IMR-90 (cell line): ENCODE data around the gene COL12A1. TPM values are rescaled to one million over a fixed set of nuclear protein-coding genes. Genes with fewer than 3 reads are reported as not detected.

Experiments
- ATAC-seq: fragments of 200-7000 bp; cut with Tn5 transposase; 2 replicates; pipeline ENCODE4 v1.9.1; 2020; ENCODE audit warnings: low read depth, mild to moderate bottlenecking, moderate library complexity
- BruUV-seq: library from RNA; stranded (reverse); fragments of 400-500 nt; replicated peaks from 2 replicates; lab custom pipeline; 2021; lab: Mats Ljungman, UMichigan
- CTCF ChIA-PET: fragments of 300-600 bp; formaldehyde crosslinking; extraction: SDS; loops from one replicate; lab custom pipeline; 2021; ENCODE audit warnings: antibody characterized with exemption; lab: Yijun Ruan, JAX
- POLR2A ChIA-PET: fragments of 300-600 bp; sonication (Branson Sonifier 250); formaldehyde crosslinking; loops from one replicate; lab custom pipeline; 2022; ENCODE audit warnings: antibody characterized with exemption; ENCODE audit not compliant: unreplicated experiment; lab: Charles Lee
- DNase-seq: peaks from one replicate; pipeline ENCODE4 v3.0.0; 2013
- H2AFZ ChIP-seq: replicated peaks from 2 replicates; pipeline ENCODE3; 2013; ENCODE audit warnings: low read length, mild to moderate bottlenecking; ENCODE audit not compliant: poor library complexity
- H2AK5ac ChIP-seq: 2 replicates; pipeline ENCODE4 v1.6.1; 2013; ENCODE audit warnings: low read depth, low read length, inconsistent platforms
- H2AK9ac ChIP-seq: replicated peaks from 2 replicates; pipeline ENCODE3; 2013; ENCODE audit warnings: mild to moderate bottlenecking, low read depth, low read length, moderate library complexity; ENCODE audit not compliant: poor library complexity
- H2BK120ac ChIP-seq: 2 replicates; pipeline ENCODE4 v1.6.1; 2013; ENCODE audit warnings: low read depth, low read length, inconsistent platforms
- H2BK15ac ChIP-seq: 3 replicates; pipeline ENCODE4 v1.6.1; 2013; ENCODE audit warnings: low read depth, low read length, inconsistent platforms
- H2BK20ac ChIP-seq: 2 replicates; pipeline ENCODE4 v1.6.1; 2013; ENCODE audit warnings: low read depth, mild to moderate bottlenecking, inconsistent platforms, low read length, moderate library complexity
- H2BK5ac ChIP-seq: 2 replicates; pipeline ENCODE4 v1.6.1; 2013; ENCODE audit warnings: mild to moderate bottlenecking, low read depth, low read length, inconsistent platforms; ENCODE audit not compliant: poor library complexity, severe bottlenecking
- H3K14ac ChIP-seq: replicated peaks from 2 replicates; pipeline ENCODE4 v1.6.1; 2013; ENCODE audit warnings: low read depth, low read length, inconsistent platforms
- H3K18ac ChIP-seq: 2 replicates; pipeline ENCODE4 v1.6.1; 2013; ENCODE audit warnings: low read depth, low read length, control low read depth
- H3K23ac ChIP-seq: 2 replicates; pipeline ENCODE4 v1.6.1; 2013; ENCODE audit warnings: low read depth, low read length, inconsistent platforms
- H3K27ac ChIP-seq: 2 replicates; pipeline ENCODE4 v1.5.1; 2013; ENCODE audit warnings: mild to moderate bottlenecking, control low read depth, low read length; ENCODE audit not compliant: insufficient read depth
- H3K27me3 ChIP-seq: 2 replicates; pipeline ENCODE4 v1.6.1; 2013; ENCODE audit warnings: low read length; ENCODE audit not compliant: control insufficient read depth, insufficient read depth
- H3K36me3 ChIP-seq: 2 replicates; pipeline ENCODE4 v1.6.1; 2013; ENCODE audit warnings: low read length, mixed read lengths; ENCODE audit not compliant: control insufficient read depth, insufficient read depth
- H3K4ac ChIP-seq: 2 replicates; pipeline ENCODE4 v1.6.1; 2013; ENCODE audit warnings: low read depth, low read length, inconsistent platforms
- H3K4me1 ChIP-seq: 2 replicates; pipeline ENCODE4 v1.6.1; 2013; ENCODE audit warnings: low read length, mixed read lengths; ENCODE audit not compliant: control insufficient read depth, insufficient read depth
- H3K4me2 ChIP-seq: 2 replicates; pipeline ENCODE4 v1.6.1; 2013; ENCODE audit warnings: low read depth, mild to moderate bottlenecking, control low read depth, low read length, moderate library complexity
- H3K4me3 ChIP-seq: 2 replicates; pipeline ENCODE4 v1.5.1; 2013; ENCODE audit warnings: low read depth, mild to moderate bottlenecking, control low read depth, low read length, moderate library complexity; ENCODE audit not compliant: insufficient read depth
- H3K56ac ChIP-seq: 2 replicates; pipeline ENCODE4 v1.6.1; 2013; ENCODE audit warnings: low read length, inconsistent platforms; ENCODE audit not compliant: insufficient read depth; ENCODE audit errors: extremely low read depth
- H3K79me1 ChIP-seq, 2 experiments: 2 replicates each; pipeline ENCODE4 v1.6.1; 2013; ENCODE audit warnings: low read length in 2 of 2, inconsistent platforms in 1 of 2, low read depth in 1 of 2
- H3K9ac ChIP-seq: 2 replicates; pipeline ENCODE4 v1.6.1; 2013; ENCODE audit warnings: low read depth, low read length, control low read depth
- H3K9me1 ChIP-seq: 2 replicates; pipeline ENCODE4 v1.6.1; 2013; ENCODE audit warnings: low read length, inconsistent platforms; ENCODE audit not compliant: insufficient read depth
- H3K9me3 ChIP-seq: 2 replicates; pipeline ENCODE4 v1.6.1; 2013; ENCODE audit warnings: low read length; ENCODE audit not compliant: control insufficient read depth, insufficient read depth
- H4K20me1 ChIP-seq: 2 replicates; pipeline ENCODE4 v1.6.1; 2013; ENCODE audit warnings: low read length, inconsistent platforms; ENCODE audit not compliant: insufficient read depth
- H4K5ac ChIP-seq: 2 replicates; pipeline ENCODE4 v1.6.1; 2013; ENCODE audit warnings: mild to moderate bottlenecking, low read depth, low read length, control low read depth
- H4K8ac ChIP-seq, 2 experiments: 2 replicates each; pipeline ENCODE4 v1.6.1; 2013; ENCODE audit warnings: low read depth in 2 of 2, low read length in 2 of 2, control low read depth in 1 of 2, inconsistent platforms in 1 of 2
- H4K91ac ChIP-seq: 2 replicates; pipeline ENCODE4 v1.6.1; 2013; ENCODE audit warnings: low read depth, low read length, inconsistent platforms; ENCODE audit not compliant: insufficient read depth
- CTCF ChIP-seq: conservative IDR thresholded peaks from 2 replicates; pipeline ENCODE4 v1.5.1; 2012; ENCODE audit warnings: mild to moderate bottlenecking, low read depth, low read length, improper control_type of control experiment
- SMC3 ChIP-seq: fragments of 150-350 bp; IDR thresholded peaks from 2 replicates; pipeline ENCODE4 v1.6.1; 2016; ENCODE audit warnings: low read depth, mild to moderate bottlenecking, antibody characterized with exemption, low read length, moderate library complexity
- WGBS, 2 experiments: methylation state at CpG; one replicate each; pipeline versions ENCODE4 v1.1.5 to v1.1.7; 2013; ENCODE audit warnings: missing lambda C conversion rate in 2 of 2; ENCODE audit not compliant: insufficient read length in 1 of 2; ENCODE audit errors: extremely low coverage in 2 of 2; 5-methylcytosine and 5-hydroxymethylcytosine counted together
- dilution Hi-C: fragments of 300-500 bp; cut with HindIII; formaldehyde crosslinking; loops from one replicate; pipeline ENCODE4 v1.14.3; 2018; ENCODE audit warnings: low sequenced_read_pairs; ENCODE audit not compliant: unreplicated experiment
- in situ Hi-C: fragments of 300-500 bp; cut with MboI; formaldehyde crosslinking; loops from 3 replicates; pipeline ENCODE4 v1.14.3; 2019; ENCODE audit warnings: low sequenced_read_pairs, inconsistent platforms, mixed read lengths
- intact Hi-C: fragments of 100-400 bp; cut with micrococcal nuclease; formaldehyde crosslinking; loops from 2 replicates; pipeline ENCODE4 v1.10.0; 2022
- polyA plus RNA-seq, 3 experiments: library from polyadenylated mRNA; depleted of rRNA; stranded (reverse); fragments of >200 nt; gene quantifications; 2 replicates each; pipeline ENCODE4 v1.2.3, GENCODE V29; 2012; ENCODE audit warnings: low replicate concordance in 1 of 3
- total RNA-seq: library from RNA; depleted of rRNA; stranded (reverse); fragments of >200 nt; gene quantifications from 2 replicates; pipeline ENCODE4 v1.2.3, GENCODE V29; 2012

Gene COL12A1
- total and polyA plus RNA-seq, 2 of the 4 experiments (the other 2 are of a cell fraction) = 350 to 452 TPM

- Histone ChIP-seq H3K4ac (no peak overlapping the region), H3K36me3 (no peaks in the 10 kb centered on the region), H3K27ac (no peak overlapping the region), H3K9me3 (no peaks in the 10 kb centered on the region), H2BK5ac (no peak overlapping the region), H4K8ac (no peak overlapping the region), H3K27me3 (no peaks in the 10 kb centered on the region), H3K23ac (no peak overlapping the region), H2BK120ac (no peak overlapping the region), H2BK15ac (no peak overlapping the region), H4K20me1 (no peaks in the 10 kb centered on the region), H3K9ac (no peak overlapping the region), H4K91ac (no peak overlapping the region), H2AK9ac (no peak overlapping the region), H2AFZ (no peak overlapping the region), H4K5ac (no peak overlapping the region), H3K56ac (no peak overlapping the region), H3K79me1 (no peaks in the 10 kb centered on the region), H3K4me2 (no peak overlapping the region), H2BK20ac (no peak overlapping the region), H3K14ac (no peak overlapping the region), H2AK5ac (no peak overlapping the region), H3K9me1 (no peaks in the 10 kb centered on the region; the same call in 1 of the 2 replicates), H3K4me1 (no peaks in the 10 kb centered on the region), H3K4me3 (no peak overlapping the region), H3K18ac (no peak overlapping the region)
- TF ChIP-seq SMC3 = no peak
- 0 out of 2 replicates have a peak, but pooled peaks have one; percentile 12 for TF ChIP-seq CTCF
- ATAC-seq = peak; percentile 64
- no CpG with 5 or more reads among the region's 5 CpGs for WGBS, 2 experiments
- POLR2A ChIA-PET = no interaction called here
- DNase-seq = peak; percentile 25
- no TSS peak for BruUV-seq
- dilution Hi-C loops = no loop called here
- intact Hi-C loops = loop anchor here (5.0 kb wide), 1 partner anchor 98 kb away; no protein-coding TSS in a partner anchor
- in situ Hi-C loops = no loop called here
- CTCF ChIA-PET = no interaction called here
Observed at GRCh38 chr6:75065523-75065922, 140.3 kb downstream of the COL12A1 start.
